Measurements from ENCODE around the gene ROBO1. TPM values are rescaled to one million over a fixed set of nuclear protein-coding genes. Genes with fewer than 3 reads are reported as not detected.

Gene ROBO1
- total RNA-seq, 1 experiment from 2014 or later, result 73.4 TPM

- no peaks in the 10 kb centered on the region for H3K27me3 ChIP-seq
- H3K9me3 ChIP-seq (replicated peaks), result no peaks in the 10 kb centered on the region
- H3K4me3 ChIP-seq, result no peak overlapping the region
- no peak overlapping the region for H3K27ac ChIP-seq
- H3K4me1 ChIP-seq, result peaks cover 6% of the 10 kb centered on the region; the same call in 1 of the 2 replicates
- no peak for DNase-seq
- no peaks in the 10 kb centered on the region for H3K36me3 ChIP-seq
Measured at GRCh38 chr3:78857494-78858111, 910.2 kb downstream of the ROBO1 start.

GRCh38 chr3:78856164-78856563 lies 911.6 kb downstream of the ROBO1 start:
- no peaks in the 10 kb centered on the region for H3K36me3 ChIP-seq
- peaks cover 6% of the 10 kb centered on the region; the same call in 1 of the 2 replicates for H3K4me1 ChIP-seq
- H3K27me3 ChIP-seq, result no peaks in the 10 kb centered on the region
- DNase-seq, result no peak
- H3K27ac ChIP-seq, result no peak overlapping the region; the same call in 1 of the 2 replicates
- no peaks in the 10 kb centered on the region for H3K9me3 ChIP-seq (replicated peaks)
- H3K4me3 ChIP-seq, result no peak overlapping the region

- Histone ChIP-seq H3K4me1 (peaks cover 6% of the 10 kb centered on the region; the same call in 1 of the 2 replicates), H3K27ac (peak overlapping the region; percentile 12; the same call in 1 of the 2 replicates), H3K36me3 (no peaks in the 10 kb centered on the region), H3K9me3 (replicated peaks) (no peaks in the 10 kb centered on the region), H3K4me3 (no peak overlapping the region), H3K27me3 (no peaks in the 10 kb centered on the region)
- peak in 1 of 2 experiments; percentile 15 for DNase-seq
Measured at GRCh38 chr3:78855190-78855589, 912.6 kb downstream of the ROBO1 start.

GRCh38 chr3:78848392-78849288 lies 919.2 kb downstream of the ROBO1 start:
- no peaks in the 10 kb centered on the region for H3K27me3 ChIP-seq
- H3K4me3 ChIP-seq, result no peak overlapping the region
- H3K27ac ChIP-seq, result no peak overlapping the region
- peaks cover 20% of the 10 kb centered on the region for H3K4me1 ChIP-seq
- no peaks in the 10 kb centered on the region for H3K36me3 ChIP-seq
- no peaks in the 10 kb centered on the region for H3K9me3 ChIP-seq (replicated peaks)
- DNase-seq, result no peak

- Histone ChIP-seq H3K27me3 (no peaks in the 10 kb centered on the region), H3K9me3 (replicated peaks) (no peaks in the 10 kb centered on the region), H3K36me3 (no peaks in the 10 kb centered on the region), H3K27ac (peak overlapping the region; percentile 53), H3K4me3 (no peak overlapping the region), H3K4me1 (peaks cover 20% of the 10 kb centered on the region)
- DNase-seq, result no peak
Measured at GRCh38 chr3:78847603-78848002, 920.2 kb downstream of the ROBO1 start.

- DNase-seq, result peak in 1 of 2 experiments; percentile 6
- Histone ChIP-seq H3K36me3 (no peaks in the 10 kb centered on the region), H3K27ac (peak overlapping the region; percentile 53), H3K4me3 (no peak overlapping the region), H3K27me3 (no peaks in the 10 kb centered on the region), H3K9me3 (replicated peaks) (no peaks in the 10 kb centered on the region), H3K4me1 (peaks cover 20% of the 10 kb centered on the region)
Measured at GRCh38 chr3:78847203-78847602, 920.6 kb downstream of the ROBO1 start.

- Histone ChIP-seq H3K4me3 (no peak overlapping the region), H3K27me3 (no peaks in the 10 kb centered on the region), H3K27ac (peak overlapping the region; percentile 53), H3K36me3 (no peaks in the 10 kb centered on the region), H3K9me3 (replicated peaks) (no peaks in the 10 kb centered on the region), H3K4me1 (peaks cover 20% of the 10 kb centered on the region)
- peak; percentile 44 to 73 for DNase-seq
Measured at GRCh38 chr3:78846718-78847117, 921.1 kb downstream of the ROBO1 start.

GRCh38 chr3:78845605-78846004 lies 922.2 kb downstream of the ROBO1 start:
- no peak overlapping the region for H3K27ac ChIP-seq
- no peaks in the 10 kb centered on the region for H3K27me3 ChIP-seq
- no peak for DNase-seq
- no peak overlapping the region for H3K4me3 ChIP-seq
- no peaks in the 10 kb centered on the region for H3K9me3 ChIP-seq (replicated peaks)
- peaks cover 20% of the 10 kb centered on the region for H3K4me1 ChIP-seq
- no peaks in the 10 kb centered on the region for H3K36me3 ChIP-seq

- no peak for DNase-seq
- peaks cover 20% of the 10 kb centered on the region for H3K4me1 ChIP-seq
- H3K27ac ChIP-seq, result no peak overlapping the region
- no peaks in the 10 kb centered on the region for H3K27me3 ChIP-seq
- H3K4me3 ChIP-seq, result no peak overlapping the region
- no peaks in the 10 kb centered on the region for H3K36me3 ChIP-seq
- H3K9me3 ChIP-seq (replicated peaks), result no peaks in the 10 kb centered on the region
Measured at GRCh38 chr3:78844307-78844706, 923.5 kb downstream of the ROBO1 start.

- Histone ChIP-seq H3K4me3 (no peak overlapping the region), H3K4me1 (no peaks in the 10 kb centered on the region), H3K9me3 (replicated peaks) (no peaks in the 10 kb centered on the region), H3K27me3 (no peaks in the 10 kb centered on the region), H3K27ac (no peak overlapping the region), H3K36me3 (no peaks in the 10 kb centered on the region)
- DNase-seq, result no peak
Measured at GRCh38 chr3:78839693-78840092, 928.1 kb downstream of the ROBO1 start.

- Histone ChIP-seq H3K27ac (no peak overlapping the region), H3K36me3 (no peaks in the 10 kb centered on the region), H3K4me3 (no peak overlapping the region), H3K4me1 (no peaks in the 10 kb centered on the region), H3K9me3 (replicated peaks) (no peaks in the 10 kb centered on the region), H3K27me3 (no peaks in the 10 kb centered on the region)
- no peak for DNase-seq
Measured at GRCh38 chr3:78838362-78838761, 929.4 kb downstream of the ROBO1 start.

- H3K27ac ChIP-seq, result no peak overlapping the region
- H3K4me3 ChIP-seq, result no peak overlapping the region
- no peaks in the 10 kb centered on the region for H3K36me3 ChIP-seq
- H3K27me3 ChIP-seq, result no peaks in the 10 kb centered on the region
- DNase-seq, result no peak
- no peaks in the 10 kb centered on the region for H3K9me3 ChIP-seq (replicated peaks)
- no peaks in the 10 kb centered on the region for H3K4me1 ChIP-seq
Measured at GRCh38 chr3:78834910-78835309, 932.9 kb downstream of the ROBO1 start.

- no peaks in the 10 kb centered on the region for H3K27me3 ChIP-seq
- DNase-seq, result no peak
- no peaks in the 10 kb centered on the region for H3K4me1 ChIP-seq
- H3K27ac ChIP-seq, result no peak overlapping the region
- H3K4me3 ChIP-seq, result no peak overlapping the region
- H3K9me3 ChIP-seq (replicated peaks), result no peaks in the 10 kb centered on the region
- H3K36me3 ChIP-seq, result no peaks in the 10 kb centered on the region
Measured at GRCh38 chr3:78832785-78833204, 935.0 kb downstream of the ROBO1 start.

- Histone ChIP-seq H3K9me3 (replicated peaks) (no peaks in the 10 kb centered on the region), H3K27me3 (no peaks in the 10 kb centered on the region), H3K36me3 (no peaks in the 10 kb centered on the region), H3K4me3 (no peak overlapping the region), H3K4me1 (no peaks in the 10 kb centered on the region), H3K27ac (no peak overlapping the region)
- DNase-seq, result no peak
Measured at GRCh38 chr3:78831446-78831972, 936.3 kb downstream of the ROBO1 start.

GRCh38 chr3:78830470-78830869 lies 937.3 kb downstream of the ROBO1 start:
- no peaks in the 10 kb centered on the region for H3K4me1 ChIP-seq
- DNase-seq, result no peak

More at GRCh38 chr3:78830470-78830869, 937.3 kb downstream of the ROBO1 start:
- no peaks in the 10 kb centered on the region for H3K27me3 ChIP-seq
- no peak overlapping the region for H3K4me3 ChIP-seq
- H3K9me3 ChIP-seq (replicated peaks), result no peaks in the 10 kb centered on the region
- no peaks in the 10 kb centered on the region for H3K36me3 ChIP-seq
- no peak overlapping the region for H3K27ac ChIP-seq

Measured in SJCRH30 (cell line).